WTC11 (cell line): Measurements from ENCODE around the gene MYOZ3.

Experiments
- ATF1 ChIP-seq: sonication (generic); formaldehyde crosslinking; IDR thresholded peaks from 2 replicates; pipeline ENCODE4 v1.8.1; 2023; ENCODE audit warnings: mild to moderate bottlenecking, moderate library complexity, missing genetic modification reagents
- ATF2 ChIP-seq: sonication (generic); formaldehyde crosslinking; IDR thresholded peaks from 2 replicates; pipeline ENCODE4 v1.8.1; 2022; ENCODE audit warnings: low read depth, missing genetic modification reagents, borderline replicate concordance
- CTCF ChIP-seq: fragments of 200-600 bp; IDR thresholded peaks from 2 replicates; pipeline ENCODE4 v1.8.0; 2022; ENCODE audit warnings: antibody characterized with exemption
- E2F5 ChIP-seq: sonication (generic); formaldehyde crosslinking; IDR thresholded peaks from 2 replicates; pipeline ENCODE4 v1.8.1; 2022; ENCODE audit warnings: mild to moderate bottlenecking, moderate library complexity, missing genetic modification reagents
- ESRRA ChIP-seq: sonication (generic); formaldehyde crosslinking; IDR thresholded peaks from 2 replicates; pipeline ENCODE4 v1.8.1; 2022; ENCODE audit warnings: mild to moderate bottlenecking, missing genetic modification reagents, borderline replicate concordance
- ETV6 ChIP-seq: sonication (generic); formaldehyde crosslinking; IDR thresholded peaks from 2 replicates; pipeline ENCODE4 v1.8.1; 2022; ENCODE audit warnings: mild to moderate bottlenecking, missing genetic modification reagents
- MXD4 ChIP-seq: fragments of 250-450 bp; sonication (Bioruptor Pico); IDR thresholded peaks from 2 replicates; pipeline ENCODE4 v1.8.0; 2021; ENCODE audit warnings: mild to moderate bottlenecking, moderate library complexity, borderline replicate concordance
- MYBL2 ChIP-seq: sonication (generic); formaldehyde crosslinking; IDR thresholded peaks from 2 replicates; pipeline ENCODE4 v1.8.1; 2023; ENCODE audit warnings: mild to moderate bottlenecking, moderate library complexity, missing genetic modification reagents
- TEAD4 ChIP-seq: sonication (generic); formaldehyde crosslinking; IDR thresholded peaks from 2 replicates; pipeline ENCODE4 v1.8.0; 2022; ENCODE audit warnings: mild to moderate bottlenecking, missing genetic modification reagents
- TP53 ChIP-seq: sonication (generic); formaldehyde crosslinking; IDR thresholded peaks from 2 replicates; pipeline ENCODE4 v1.8.1; 2023; ENCODE audit warnings: mild to moderate bottlenecking, missing genetic modification reagents

GRCh38 chr5:150630461-150631325, 30.4 kb upstream of the MYOZ3 start:
- no peak for TF ChIP-seq E2F5
- no peak for TF ChIP-seq ATF1 (CRISPR knock-in tag)
- no peak for TF ChIP-seq CTCF
- TF ChIP-seq MXD4 (CRISPR knock-in tag), result no peak
- no peak for TF ChIP-seq ATF2 (CRISPR knock-in tag)
- no peak for TF ChIP-seq TEAD4 (CRISPR knock-in tag)
- TF ChIP-seq ETV6, result no peak
- TF ChIP-seq MYBL2, result no peak
- TF ChIP-seq TP53 (CRISPR knock-in tag), result no peak
- TF ChIP-seq ESRRA (CRISPR knock-in tag), result no peak
